ENCODE data around the gene APP.

Gene APP

GRCh38 chr21:26118938-26119540 lies 51.5 kb downstream of the APP start:
- Mint-ChIP-seq H3K36me3 (ENCODE audit: low read depth) (peaks cover 18% of the 10 kb centered on the region), H3K27ac (peak overlapping the region; percentile 1)

GRCh38 chr21:26117972-26118367 lies 52.6 kb downstream of the APP start:
- no peak for DNase-seq
- H3K4me3 Mint-ChIP-seq, result no peak overlapping the region
- TF ChIP-seq CTCF (IDR thresholded peaks at IDR 0.05), result no peak
- H3K36me3 Mint-ChIP-seq (ENCODE audit: low read depth), result peaks cover 27% of the 10 kb centered on the region
- no peak overlapping the region for H3K27ac Mint-ChIP-seq
- H3K9me3 Mint-ChIP-seq, result no peaks in the 10 kb centered on the region
- peaks cover 34% of the 10 kb centered on the region for H3K4me1 Mint-ChIP-seq
- H3K27me3 Mint-ChIP-seq (ENCODE audit: low read depth, poor library complexity), result no peaks in the 10 kb centered on the region

More at GRCh38 chr21:26118938-26119540, 51.5 kb downstream of the APP start:
- no peaks in the 10 kb centered on the region for H3K27me3 Mint-ChIP-seq (ENCODE audit: low read depth, poor library complexity)
- no peak for TF ChIP-seq CTCF (IDR thresholded peaks at IDR 0.05)
- H3K9me3 Mint-ChIP-seq, result no peaks in the 10 kb centered on the region
- no peak overlapping the region for H3K4me3 Mint-ChIP-seq
- peaks cover 31% of the 10 kb centered on the region for H3K4me1 Mint-ChIP-seq
- DNase-seq, result no peak

- Mint-ChIP-seq H3K27me3 (ENCODE audit: low read depth, poor library complexity) (no peaks in the 10 kb centered on the region), H3K4me1 (peaks cover 38% of the 10 kb centered on the region), H3K9me3 (no peaks in the 10 kb centered on the region), H3K36me3 (ENCODE audit: low read depth) (peaks cover 27% of the 10 kb centered on the region), H3K4me3 (no peak overlapping the region), H3K27ac (no peak overlapping the region)
- no peak for DNase-seq
- no peak for TF ChIP-seq CTCF (IDR thresholded peaks at IDR 0.05)
These were observed 53.1 kb downstream of the APP start for GRCh38 chr21:26117324-26117971.

- no peak for TF ChIP-seq CTCF (IDR thresholded peaks at IDR 0.05)
- Mint-ChIP-seq H3K4me1 (peaks cover 38% of the 10 kb centered on the region), H3K27me3 (ENCODE audit: low read depth, poor library complexity) (no peaks in the 10 kb centered on the region), H3K4me3 (no peak overlapping the region), H3K36me3 (ENCODE audit: low read depth) (peaks cover 27% of the 10 kb centered on the region), H3K9me3 (no peaks in the 10 kb centered on the region), H3K27ac (peak overlapping the region; percentile 92)
- DNase-seq, result no peak
These were observed 54.0 kb downstream of the APP start for GRCh38 chr21:26116456-26117011.

GRCh38 chr21:26115899-26116298 lies 54.7 kb downstream of the APP start:
- no peak for TF ChIP-seq CTCF (IDR thresholded peaks at IDR 0.05)
- Mint-ChIP-seq H3K27me3 (ENCODE audit: low read depth, poor library complexity) (no peaks in the 10 kb centered on the region), H3K4me3 (no peak overlapping the region), H3K27ac (no peak overlapping the region), H3K36me3 (ENCODE audit: low read depth) (peaks cover 33% of the 10 kb centered on the region), H3K9me3 (no peaks in the 10 kb centered on the region), H3K4me1 (peaks cover 38% of the 10 kb centered on the region)
- DNase-seq, result no peak

Data from nephron progenitor cell (in vitro differentiated cells).